Measurements from ENCODE around the gene PA2G4. TPM values are rescaled to one million over a fixed set of nuclear protein-coding genes. Genes with fewer than 3 reads are reported as not detected.

The PA2G4 gene
- total RNA-seq, 1 experiment from 2014 or later = 175 TPM

GRCh38 chr12:56117778-56118687 is 13.7 kb downstream of the PA2G4 start, which contains the start of gene ZC3H10:
ZC3H10 (plus strand) TSS chr12:56118266; CDS start chr12:56120563, 2,297 bp downstream.
- Histone ChIP-seq H3K9me3 (ENCODE audit: control insufficient read depth, insufficient read depth, low read depth, low read length) (no peaks in the 10 kb centered on the region), H3K36me3 (ENCODE audit: control insufficient read depth, insufficient read depth, low read length) (peaks cover 12% of the 10 kb centered on the region), H3K27ac (ENCODE audit: low read length) (peak within 1 kb of the TSS; percentile 95), H3K4me3 (ENCODE audit: low read depth in 2 of 2, low read length in 2 of 2) (peak within 1 kb of the TSS; percentile 69 to 100), H3K27me3 (ENCODE audit: control insufficient read depth, insufficient read depth, low read length) (no peaks in the 10 kb centered on the region), H3K4me1 (ENCODE audit: control insufficient read depth, insufficient read depth, low read length) (peaks cover 30% of the 10 kb centered on the region)
- TF ChIP-seq CTCF (IDR thresholded peaks at IDR 0.05) (peak; percentile 72), SIN3A (IDR thresholded peaks at IDR 0.05; ENCODE audit: borderline replicate concordance, insufficient read depth, low read depth, low read length) (peak; percentile 98; the same call in 1 of the 2 replicates), REST (IDR thresholded peaks at IDR 0.05; ENCODE audit: insufficient read depth in 1 of 2, low read depth in 2 of 2, low read length in 1 of 2) (no peak; a peak in 1 of 4 replicates), POLR2AphosphoS5 (IDR thresholded peaks at IDR 0.05; ENCODE audit: low read depth, low read length) (peak; percentile 100), TCF7L2 (IDR thresholded peaks at IDR 0.05; ENCODE audit: low read depth, low read length) (peak; percentile 68)
- peak; percentile 90 for ATAC-seq
- CTCF ChIA-PET = interaction anchor here (1.0 to 1.6 kb wide), 4 partner anchors 10 to 72 kb away, joined by 3 to 14 read pairs (median 5); partner anchors contain the start of genes ESYT1 and SMARCC2
- in situ Hi-C loops (cut with HindIII; ENCODE audit: low pct_unique_long_range_greater_than_20kb, low sequenced_read_pairs) = no loop called here
- DNase-seq (ENCODE audit: low read depth, low spot score) = peak; percentile 100
- no TSS peak for BruUV-seq (replicated peaks)
- intact Hi-C loops (cut with micrococcal nuclease; ENCODE audit: unreplicated experiment) = loop anchor here (5.0 to 10.0 kb wide), 2 partner anchors 39 to 73 kb away; partner anchors contain the start of genes MYL6 and RPS26
- POLR2A ChIA-PET = interaction anchor here (0.6 to 1.2 kb wide), 5 partner anchors 10 to 71 kb away, joined by 3 to 8 read pairs (median 3); partner anchors contain the start of genes ESYT1, MYL6 and SMARCC2

- ATAC-seq (peak; percentile 2), DNase-seq (ENCODE audit: low read depth, low spot score) (no peak)
- Histone ChIP-seq H3K27ac (ENCODE audit: low read length) (peak overlapping the region; percentile 82), H3K4me1 (ENCODE audit: control insufficient read depth, insufficient read depth, low read length) (peaks cover 27% of the 10 kb centered on the region), H3K36me3 (ENCODE audit: control insufficient read depth, insufficient read depth, low read length) (peaks cover 8% of the 10 kb centered on the region; the same call in 1 of the 2 replicates), H3K4me3 (ENCODE audit: low read depth in 2 of 2, low read length in 2 of 2) (peak overlapping the region; percentile 69 to 100), H3K27me3 (ENCODE audit: control insufficient read depth, insufficient read depth, low read length) (no peaks in the 10 kb centered on the region), H3K9me3 (ENCODE audit: control insufficient read depth, insufficient read depth, low read depth, low read length) (no peaks in the 10 kb centered on the region)
- ChIA-PET CTCF (interaction anchor here (1.0 to 1.6 kb wide), 5 partner anchors 9 to 71 kb away, joined by 3 to 14 read pairs (median 4); partner anchors contain the start of genes ESYT1 and SMARCC2), POLR2A (interaction anchor here (0.6 to 1.2 kb wide), 4 partner anchors 15 to 70 kb away, joined by 3 to 8 read pairs (median 3); partner anchors contain the start of genes MYL6 and SMARCC2)
- no TSS peak for BruUV-seq (replicated peaks)
- intact Hi-C loops (cut with micrococcal nuclease; ENCODE audit: unreplicated experiment) = loop anchor here (1.0 to 10.0 kb wide), 3 partner anchors 38 to 74 kb away; partner anchors contain the start of genes MYL6, RPS26 and SMARCC2
- TF ChIP-seq POLR2AphosphoS5 (IDR thresholded peaks at IDR 0.05; ENCODE audit: low read depth, low read length) (no peak), CTCF (IDR thresholded peaks at IDR 0.05) (no peak), TCF7L2 (IDR thresholded peaks at IDR 0.05; ENCODE audit: low read depth, low read length) (no peak), SIN3A (IDR thresholded peaks at IDR 0.05; ENCODE audit: borderline replicate concordance, insufficient read depth, low read depth, low read length) (no peak), REST (IDR thresholded peaks at IDR 0.05; ENCODE audit: insufficient read depth in 1 of 2, low read depth in 2 of 2, low read length in 1 of 2) (no peak)
- in situ Hi-C loops (cut with HindIII; ENCODE audit: low pct_unique_long_range_greater_than_20kb, low sequenced_read_pairs) = no loop called here
Observed at GRCh38 chr12:56118688-56119357, 14.5 kb downstream of the PA2G4 start.
